PFSK-1 (cell line): ENCODE data around the gene DPP6.

Source experiments
- FOXP2 ChIP-seq: optimal IDR thresholded peaks from 2 replicates; pipeline ENCODE3; 2011; ENCODE audit warnings: borderline replicate concordance, control low read depth, inconsistent platforms; ENCODE audit not compliant: insufficient read depth; ENCODE audit errors: extremely low read length, extremely low read depth
- POLR2AphosphoS5 ChIP-seq: IDR thresholded peaks from 2 replicates; pipeline ENCODE4 v1.6.1; 2012; ENCODE audit warnings: low read depth, mild to moderate bottlenecking, control low read depth, low read length, moderate library complexity
- REST ChIP-seq, 2 experiments: IDR thresholded peaks; 2 replicates each; pipeline versions ENCODE4 v1.6.1 to v1.8.0; 2011 to 2012; ENCODE audit warnings: low read depth in 2 of 2, low read length in 2 of 2, control low read depth in 1 of 2, inconsistent platforms in 1 of 2, mild to moderate bottlenecking in 1 of 2, moderate library complexity in 1 of 2; ENCODE audit not compliant: insufficient read depth in 1 of 2
- SIN3A ChIP-seq: IDR thresholded peaks from 2 replicates; pipeline ENCODE4 v1.6.1; 2012; ENCODE audit warnings: mild to moderate bottlenecking, low read length, moderate library complexity, borderline replicate concordance; ENCODE audit not compliant: insufficient read depth
- TAF1 ChIP-seq: IDR thresholded peaks from 2 replicates; pipeline ENCODE4 v1.6.1; 2012; ENCODE audit warnings: low read length, control low read depth, borderline replicate concordance; ENCODE audit not compliant: insufficient read depth

Gene DPP6

GRCh38 chr7:154735766-154736165 is 683.6 kb downstream of the DPP6 start:
- TF ChIP-seq TAF1, result no peak
- no peak for TF ChIP-seq REST (IDR thresholded peaks at IDR 0.05; ENCODE audit: insufficient read depth in 1 of 2, low read depth in 2 of 2, low read length in 2 of 2)
- no peak for TF ChIP-seq SIN3A
- no peak for TF ChIP-seq FOXP2
- TF ChIP-seq POLR2AphosphoS5, result no peak

GRCh38 chr7:154736389-154736788 is 684.2 kb downstream of the DPP6 start:
- TF ChIP-seq TAF1, result no peak
- no peak for TF ChIP-seq REST (IDR thresholded peaks at IDR 0.05; ENCODE audit: insufficient read depth in 1 of 2, low read depth in 2 of 2, low read length in 2 of 2)
- no peak for TF ChIP-seq FOXP2
- TF ChIP-seq POLR2AphosphoS5, result no peak
- TF ChIP-seq SIN3A, result no peak

GRCh38 chr7:154738216-154738615 is 686.0 kb downstream of the DPP6 start:
- TF ChIP-seq FOXP2, result no peak
- TF ChIP-seq TAF1, result no peak
- no peak for TF ChIP-seq POLR2AphosphoS5

- TF ChIP-seq TAF1 (no peak), FOXP2 (no peak), POLR2AphosphoS5 (no peak), REST (IDR thresholded peaks at IDR 0.05; ENCODE audit: insufficient read depth in 1 of 2, low read depth in 2 of 2, low read length in 2 of 2) (no peak), SIN3A (no peak)
Observed at GRCh38 chr7:154741131-154741530, 688.9 kb downstream of the DPP6 start.

DNA sequence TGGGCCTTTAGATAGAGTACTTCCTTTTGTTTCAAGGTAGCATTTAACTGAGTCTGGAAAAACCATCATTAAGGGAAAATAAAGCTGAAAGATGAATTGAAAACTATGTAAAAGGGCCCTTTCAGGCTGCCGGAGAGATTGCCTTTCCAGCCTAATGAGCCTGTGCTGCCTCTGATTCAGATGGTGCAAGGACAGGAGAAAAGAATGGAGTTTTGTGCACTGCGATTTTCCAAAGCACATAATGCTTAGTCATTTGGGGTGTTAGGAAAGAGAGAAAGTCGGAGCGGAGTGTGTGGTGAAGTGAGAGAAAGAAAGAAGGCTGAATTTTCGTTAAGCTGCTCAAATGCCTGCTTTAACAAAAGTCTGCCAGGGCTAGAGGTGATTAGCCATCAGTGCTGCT is 691.0 kb downstream of the DPP6 start:
- TF ChIP-seq REST (IDR thresholded peaks at IDR 0.05; ENCODE audit: insufficient read depth in 1 of 2, low read depth in 2 of 2, low read length in 2 of 2) (no peak), FOXP2 (no peak), SIN3A (no peak), TAF1 (no peak), POLR2AphosphoS5 (no peak)
